Upper lobe of left lung (tissue), 4 donors: Measurements from ENCODE around the gene SLC4A2.

Experiments used
- CTCF ChIP-seq, 6 experiments: fragments of 450-650 bp in 4 of 6; fragments of 200-600 bp in 2 of 6; sonication (generic) in 2 of 6; IDR thresholded peaks; one replicate each; pipeline ENCODE4 v1.5.1; 2016 to 2019; ENCODE audit warnings: antibody characterized with exemption in 6 of 6
- EP300 ChIP-seq, 4 donors: sonication (generic); formaldehyde crosslinking; IDR thresholded peaks; one replicate each; pipeline ENCODE4 v1.5.1; 2017; ENCODE audit warnings: antibody characterized with exemption in 4 of 4, control low read depth in 2 of 4
- POLR2A ChIP-seq, 4 donors: fragments of 450-650 bp; IDR thresholded peaks; one replicate each; pipeline ENCODE4 v1.5.1; 2016 to 2017; ENCODE audit warnings: antibody characterized with exemption in 4 of 4, mild to moderate bottlenecking in 2 of 4

GRCh38 chr7:151032936-151033863 lies 26.2 kb upstream of the SLC4A2 start:
- no peak for TF ChIP-seq EP300 (IDR thresholded peaks at IDR 0.05)
- TF ChIP-seq CTCF (IDR thresholded peaks at IDR 0.05) = no peak
- TF ChIP-seq POLR2A (IDR thresholded peaks at IDR 0.05) = no peak
